TTC549 (cell line): ENCODE results near the gene UFSP2.

Source experiments
- FAIRE-seq: peaks from 2 replicates; lab custom pipeline; 2012; peaks lifted over from hg19 to GRCh38; lab: Jason Lieb, UNC

Gene UFSP2

GRCh38 chr4:185426960-185427688, 1.4 kb upstream of the UFSP2 start:
- no peak for FAIRE-seq

DNA sequence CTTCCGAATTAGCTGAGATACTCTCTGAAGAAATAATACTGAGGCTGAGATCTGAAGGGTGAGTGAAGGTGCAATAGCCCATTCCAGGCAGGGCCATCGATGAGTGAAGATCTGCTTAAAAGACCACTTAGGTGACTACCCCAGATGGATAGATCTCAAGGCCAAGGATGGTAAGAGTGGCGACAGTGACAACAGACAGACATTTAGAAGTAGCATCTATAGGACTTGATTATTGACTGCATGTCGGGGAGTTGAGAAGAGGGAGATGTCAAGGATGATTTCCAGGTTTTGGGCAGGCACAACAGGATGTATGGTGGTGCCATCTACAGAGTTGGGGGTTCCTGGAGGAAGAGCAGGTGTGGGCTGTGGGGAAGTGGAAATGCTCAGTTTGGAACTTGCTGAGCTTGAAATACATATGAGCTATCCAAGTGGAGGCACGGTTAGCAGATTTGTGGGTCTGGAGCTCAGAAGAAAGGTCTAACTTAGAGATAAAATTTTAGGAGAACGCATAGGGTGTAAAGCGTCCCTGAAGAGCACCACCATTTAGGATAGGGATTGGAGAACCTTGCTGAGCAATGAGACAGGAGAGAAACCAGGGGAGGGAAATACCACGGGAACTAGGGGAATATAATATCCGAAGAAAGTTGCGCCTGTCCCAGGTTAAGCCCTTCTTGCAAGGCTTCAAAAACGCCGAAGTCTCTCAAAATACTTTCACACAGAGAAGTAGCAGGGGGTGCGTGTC, 688 bp downstream of the UFSP2 start:
- no peak for FAIRE-seq

DNA sequence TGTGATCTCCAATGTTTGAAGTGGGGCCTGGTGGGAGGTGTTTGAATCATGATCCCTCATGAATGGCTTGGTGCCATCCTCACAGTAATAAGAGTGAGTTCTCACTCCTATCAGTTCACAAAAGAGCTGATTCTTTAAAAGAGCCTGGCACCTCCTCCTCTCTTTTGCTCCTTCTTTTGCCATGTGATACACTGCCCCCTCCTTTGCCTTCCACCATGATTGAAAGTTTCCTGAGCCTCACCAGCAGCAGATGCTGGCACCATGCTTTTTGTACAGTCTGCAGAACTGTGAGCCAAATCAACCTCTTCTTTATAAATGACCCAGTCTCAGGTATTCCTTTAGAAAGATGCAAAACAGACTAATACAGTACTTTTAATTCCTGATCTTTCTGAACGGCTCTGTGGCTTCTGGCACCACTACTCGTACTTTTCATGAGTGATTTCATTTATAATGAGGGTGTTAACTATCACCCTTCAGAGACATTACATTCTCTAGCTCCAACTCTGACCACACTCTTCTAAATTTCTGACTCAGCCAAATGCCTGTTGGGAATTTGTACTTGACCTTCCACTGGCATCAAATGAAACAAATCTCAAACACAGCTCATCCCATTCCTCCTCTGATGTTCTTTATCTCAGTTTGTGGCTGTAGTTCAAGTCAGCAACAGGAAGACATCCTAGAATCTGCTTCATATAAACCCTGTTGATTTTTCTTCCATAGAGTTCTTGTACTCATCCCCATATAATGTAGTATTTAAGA, 4.2 kb downstream of the UFSP2 start:
- no peak for FAIRE-seq

GRCh38 chr4:185416955-185417354, 8.8 kb downstream of the UFSP2 start:
- FAIRE-seq = no peak

- FAIRE-seq = no peak
These were observed 13.4 kb downstream of the UFSP2 start for GRCh38 chr4:185412412-185412811.

GRCh38 chr4:185411849-185412248, 13.9 kb downstream of the UFSP2 start:
- FAIRE-seq = no peak

DNA sequence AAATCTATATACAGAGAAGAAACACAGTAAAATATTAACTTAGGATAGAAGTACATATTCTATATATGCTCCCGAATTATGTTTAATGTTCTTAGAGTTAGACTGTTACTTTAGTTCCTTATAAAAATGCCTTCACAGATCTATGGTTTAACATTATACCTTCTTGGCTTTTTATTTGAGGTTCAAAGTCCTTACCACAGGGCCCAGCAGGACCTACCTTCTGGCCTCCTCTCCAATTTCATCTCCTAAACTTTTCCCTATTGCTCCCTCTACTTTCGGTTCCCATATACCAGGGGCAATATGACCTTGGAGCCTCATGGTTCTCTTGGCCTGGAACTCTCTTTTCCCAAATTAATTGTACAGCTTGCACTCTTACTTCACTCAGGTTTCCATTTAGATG, 17.3 kb downstream of the UFSP2 start:
- no peak for FAIRE-seq

DNA sequence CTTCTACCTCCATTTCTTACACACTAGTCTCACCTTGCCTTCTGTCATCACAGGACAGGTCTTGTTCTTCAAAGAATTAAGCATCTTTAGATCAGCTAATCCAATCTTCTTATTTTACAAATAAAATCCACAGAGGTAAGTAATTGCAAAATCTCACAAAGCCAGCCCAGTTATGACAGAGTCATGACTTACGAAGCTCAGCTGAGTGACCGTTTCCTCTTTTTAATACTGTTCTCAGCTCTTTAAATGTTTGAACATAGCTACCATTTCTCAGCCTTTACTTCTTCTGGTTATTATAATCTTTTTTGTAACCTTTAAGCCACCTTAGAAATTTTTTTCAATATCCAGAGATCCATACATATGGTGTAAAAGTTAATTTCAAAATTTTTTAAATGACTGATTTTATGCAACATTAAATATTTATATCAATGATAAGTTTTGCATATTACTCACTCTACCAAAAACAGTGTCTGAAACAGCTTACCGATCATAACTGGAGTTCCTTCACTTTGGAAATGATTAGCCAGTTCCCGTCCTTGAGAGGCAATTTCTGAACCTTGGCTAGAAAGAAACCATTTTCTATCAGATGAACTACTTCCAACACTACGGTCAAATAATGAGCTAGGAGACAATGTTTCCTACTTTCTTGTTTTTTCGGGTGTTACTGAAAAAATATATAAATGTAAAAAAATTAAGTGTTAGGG, 20.3 kb downstream of the UFSP2 start:
- no peak for FAIRE-seq

GRCh38 chr4:185404031-185404430, 21.7 kb downstream of the UFSP2 start:
- no peak for FAIRE-seq

DNA sequence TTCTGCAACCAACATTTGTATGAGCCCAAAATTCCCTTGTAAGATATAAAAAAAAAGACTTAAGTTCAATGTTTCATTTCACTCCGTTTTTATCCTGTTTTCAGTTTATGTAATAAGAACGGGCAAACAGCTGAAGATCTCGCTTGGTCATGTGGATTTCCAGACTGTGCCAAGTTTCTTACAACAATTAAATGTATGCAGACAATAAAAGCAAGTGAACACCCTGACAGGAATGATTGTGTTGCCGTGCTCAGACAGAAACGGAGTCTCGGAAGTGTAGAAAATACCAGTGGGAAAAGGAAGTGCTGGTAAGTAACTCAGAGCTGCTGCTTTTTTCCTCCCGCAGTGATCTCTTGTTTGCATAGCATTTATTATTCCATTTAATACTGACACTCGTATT, 26.3 kb downstream of the UFSP2 start:
- no peak for FAIRE-seq

DNA sequence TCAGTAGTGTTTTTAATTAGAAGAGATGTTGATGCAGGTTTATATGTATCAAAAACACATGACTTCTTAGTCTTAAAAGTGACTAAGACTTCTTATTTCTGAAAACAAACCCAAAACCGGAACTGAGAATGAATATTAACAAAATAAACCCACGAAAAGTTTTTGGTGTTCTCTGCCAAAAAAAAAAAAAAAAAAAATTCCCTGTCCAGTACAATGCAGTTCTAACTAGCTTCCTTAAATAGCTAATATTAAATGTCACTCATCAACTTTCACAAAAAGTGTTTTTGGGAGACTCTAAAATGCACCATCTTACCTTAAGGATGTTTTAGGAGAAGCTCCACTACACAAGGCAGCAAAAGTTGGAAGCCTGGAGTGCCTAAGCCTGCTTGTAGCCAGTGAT, 27.1 kb downstream of the UFSP2 start:
- no peak for FAIRE-seq

DNA sequence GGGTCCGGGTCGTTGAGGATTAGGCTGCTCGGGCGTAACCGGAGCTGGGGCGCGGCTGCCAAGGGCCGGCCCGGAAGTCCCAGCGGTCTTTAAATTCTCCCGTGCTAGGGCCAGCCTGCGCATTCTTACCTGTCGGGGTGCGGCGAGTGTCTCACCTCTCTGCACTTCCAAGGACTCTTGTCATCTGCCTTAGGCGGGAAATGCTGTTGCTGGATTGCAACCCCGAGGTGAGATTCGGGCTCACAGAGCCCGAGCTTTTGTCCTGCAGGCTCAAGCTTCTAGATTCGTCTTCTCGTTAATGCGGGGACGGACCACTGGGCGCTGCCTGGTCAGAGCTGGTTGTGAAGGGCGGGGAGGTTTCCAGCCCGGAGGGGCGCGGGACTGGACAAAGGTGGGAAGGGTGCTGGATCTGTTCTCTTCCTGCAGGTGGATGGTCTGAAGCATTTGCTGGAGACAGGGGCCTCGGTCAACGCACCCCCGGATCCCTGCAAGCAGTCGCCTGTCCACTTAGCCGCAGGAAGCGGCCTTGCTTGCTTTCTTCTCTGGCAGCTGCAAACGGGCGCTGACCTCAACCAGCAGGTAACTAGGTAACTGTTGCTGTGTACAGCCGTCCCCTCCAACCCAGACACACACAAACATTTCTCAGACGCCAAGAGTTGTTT, 28.9 kb downstream of the UFSP2 start, which contains the start of gene ANKRD37:
Gene ANKRD37 (plus strand): TSS at position 118 of the 662 bp plus-strand sequence. CDS start 83 bp downstream, at position 201.
- no peak for FAIRE-seq

GRCh38 chr4:185395956-185396723, 29.6 kb downstream of the UFSP2 start:
- no peak for FAIRE-seq

DNA sequence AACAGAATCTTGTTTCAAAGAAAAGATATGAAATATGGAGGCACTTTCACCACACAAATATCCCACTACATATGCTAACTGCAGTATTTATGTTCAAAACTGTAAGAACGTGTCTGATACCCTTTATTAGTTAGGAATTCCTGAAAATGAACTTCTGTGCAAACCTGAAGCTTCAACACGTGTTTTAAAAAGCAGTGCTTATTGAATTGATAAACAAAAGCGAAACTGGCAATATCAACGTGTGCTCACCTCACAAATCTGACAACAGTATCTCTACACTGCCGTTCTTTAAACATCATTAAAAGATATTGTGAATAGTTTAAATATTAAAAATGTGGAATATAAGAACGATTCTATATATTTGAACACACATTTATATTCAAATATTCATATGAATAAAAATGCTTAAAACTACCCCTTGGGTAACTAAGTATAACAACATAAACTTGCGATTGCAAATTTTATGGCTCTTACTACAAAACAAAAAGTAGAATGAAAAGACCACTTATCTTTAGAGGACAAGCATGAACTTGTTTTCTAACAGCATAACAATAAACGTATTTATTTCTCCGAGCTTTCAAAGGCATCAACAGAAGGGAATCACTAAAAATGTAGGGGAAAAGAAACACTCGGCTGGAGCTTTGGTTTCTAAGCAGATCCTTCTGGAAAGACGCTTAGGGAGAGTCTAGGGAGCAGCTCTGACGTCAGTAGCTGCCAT, 30.4 kb downstream of the UFSP2 start, which contains the start of gene LRP2BP:
Gene LRP2BP (minus strand): TSS at position 687 of the 718 bp plus-strand sequence. CDS start 17,738 bp downstream, outside the sequence.
- FAIRE-seq = no peak

DNA sequence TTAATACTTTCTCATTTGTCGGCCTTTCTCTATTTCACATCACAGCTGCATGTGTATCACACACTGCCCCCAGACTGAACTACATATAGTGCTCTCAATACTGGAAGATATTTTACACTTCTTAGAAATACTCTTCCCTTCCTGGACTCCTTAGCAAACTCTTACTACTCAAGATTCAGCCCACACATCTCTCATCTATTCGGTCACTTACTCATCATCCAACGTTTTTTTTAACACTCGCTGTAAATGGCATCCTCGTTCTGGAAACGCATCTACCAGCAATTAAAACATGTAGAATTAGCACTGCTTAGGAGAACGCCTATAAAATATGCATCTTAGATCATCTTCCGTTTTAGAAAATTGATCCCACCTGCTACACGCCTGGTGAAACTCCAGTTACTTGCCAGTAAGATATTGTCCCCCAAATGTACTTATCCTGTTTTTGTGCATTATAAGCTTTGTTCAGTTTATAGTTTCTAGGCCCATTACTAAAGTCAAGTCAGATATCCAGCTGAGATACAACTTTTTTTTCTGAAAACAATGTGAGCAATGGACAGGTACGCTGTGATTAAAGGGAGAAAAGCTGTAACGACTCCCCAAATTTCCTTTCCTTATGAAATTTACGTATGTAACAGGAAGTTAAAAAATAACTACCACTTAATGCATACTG, 31.1 kb downstream of the UFSP2 start:
- FAIRE-seq = no peak

DNA sequence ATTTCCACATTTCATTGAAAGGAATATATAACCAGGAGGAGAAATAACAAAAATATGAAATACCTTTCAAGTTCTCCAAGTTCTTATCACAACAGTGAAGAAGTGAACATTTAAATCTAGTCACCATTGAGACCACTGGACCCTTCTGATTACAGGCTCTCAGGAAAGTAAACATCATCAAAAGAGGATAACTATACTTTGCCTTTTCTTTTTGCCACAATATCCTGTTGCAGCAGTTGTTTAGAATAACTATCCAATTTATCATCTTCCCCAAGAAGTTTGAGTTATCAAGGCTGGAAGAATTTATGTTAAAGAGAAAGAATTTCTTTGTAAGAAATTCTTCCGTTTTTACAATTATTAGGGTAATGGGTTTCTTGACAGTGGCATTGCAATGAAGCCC, 33.6 kb downstream of the UFSP2 start:
- FAIRE-seq = no peak

DNA sequence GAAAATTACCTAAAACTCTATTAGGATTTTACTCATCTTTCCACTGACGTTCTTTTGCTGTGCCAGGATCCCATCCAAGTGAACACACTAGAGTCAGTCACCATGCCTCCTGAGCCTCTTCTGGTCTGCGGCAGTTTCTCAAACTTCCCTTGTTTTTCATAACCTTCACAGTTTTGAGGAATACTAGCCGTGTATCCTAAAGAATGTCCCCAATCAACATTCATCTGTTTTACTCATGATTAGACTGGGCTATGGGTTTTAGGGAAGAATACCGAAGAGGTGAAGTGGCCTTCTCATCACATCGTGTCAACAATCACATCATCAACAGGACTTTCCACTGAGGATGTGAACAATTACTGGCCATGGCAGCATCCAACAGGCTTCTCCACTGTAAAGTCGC, 34.8 kb downstream of the UFSP2 start:
- no peak for FAIRE-seq

- FAIRE-seq = no peak
These were observed 37.8 kb downstream of the UFSP2 start for GRCh38 chr4:185387957-185388356.

- no peak for FAIRE-seq
These were observed 40.8 kb downstream of the UFSP2 start for GRCh38 chr4:185384930-185385331.

GRCh38 chr4:185384061-185384460, 41.7 kb downstream of the UFSP2 start:
- no peak for FAIRE-seq
